T-cell (primary cell): ENCODE measurements around the gene PIEZO2. TPM values are rescaled to one million over a fixed set of nuclear protein-coding genes. Genes with fewer than 3 reads are reported as not detected.

ENCODE experiments used
- ATAC-seq, 4 experiments: fragments of 200-7000 bp in 3 of 4; fragments of 150-1000 bp in 1 of 4; cut with Tn5 transposase; replicated peaks in 1 of 4; 1 replicate in 3 of 4; 2 replicates in 1 of 4; pipeline ENCODE4 v1.10.0; 2021; ENCODE audit warnings: moderate library complexity in 3 of 4, mild to moderate bottlenecking in 2 of 4, moderate number of reproducible peaks in 1 of 4
- CTCF ChIA-PET, 2 donors: fragments of 300-600 bp; sonication (Branson Sonifier 250); formaldehyde crosslinking; loops; one replicate each; lab custom pipeline; 2022; ENCODE audit warnings: antibody characterized with exemption in 2 of 2; lab: Charles Lee
- POLR2A ChIA-PET, 2 donors: fragments of 300-600 bp; sonication (Branson Sonifier 250); formaldehyde crosslinking; loops; one replicate each; lab custom pipeline; 2022; ENCODE audit warnings: antibody characterized with exemption in 2 of 2; lab: Charles Lee
- DNase-seq, 35 experiments: peaks; one replicate each; pipeline versions ENCODE4 v3.0.0 to v3.0.0-alpha.2; 2013 to 2023
- H3K27ac ChIP-seq: one replicate; pipeline ENCODE4 v1.5.1; 2013; ENCODE audit warnings: low read length
- H3K27me3 ChIP-seq, 2 experiments: replicated peaks in 1 of 2; 1 replicate in 1 of 2; 2 replicates in 1 of 2; pipeline versions ENCODE4 v1.6.1 to v1.7.0; 2013; ENCODE audit warnings: low read length in 1 of 2, mixed read lengths in 1 of 2; ENCODE audit not compliant: control insufficient read depth in 2 of 2, insufficient read depth in 2 of 2; ENCODE audit errors: extremely low read depth in 1 of 2
- H3K36me3 ChIP-seq, 2 donors: 1 replicate in 1 of 2; 2 replicates in 1 of 2; pipeline versions ENCODE4 v1.6.1 to v1.7.0; 2013; ENCODE audit warnings: low read length in 1 of 2; ENCODE audit not compliant: control insufficient read depth in 2 of 2, insufficient read depth in 1 of 2; ENCODE audit errors: extremely low read depth in 1 of 2
- H3K4me1 ChIP-seq, 2 experiments: 1 replicate in 1 of 2; 2 replicates in 1 of 2; pipeline versions ENCODE4 v1.6.1 to v1.7.0; 2013; ENCODE audit warnings: low read length in 2 of 2, mixed read lengths in 1 of 2; ENCODE audit not compliant: insufficient read depth in 2 of 2, control insufficient read depth in 1 of 2; ENCODE audit errors: extremely low read depth in 1 of 2
- H3K4me3 ChIP-seq, 2 donors: 1 replicate in 1 of 2; 2 replicates in 1 of 2; pipeline versions ENCODE4 v1.5.1 to v1.7.0; 2013; ENCODE audit warnings: mild to moderate bottlenecking in 2 of 2, low read length in 1 of 2, moderate library complexity in 1 of 2; ENCODE audit not compliant: control insufficient read depth in 1 of 2; ENCODE audit errors: extremely low read depth in 1 of 2
- H3K9me3 ChIP-seq: 2 replicates; pipeline ENCODE4 v1.7.0; 2013
- H3K27ac Mint-ChIP-seq, 2 donors: one replicate each; pipeline ENCODE4 v1.8.0; 2020 to 2021; ENCODE audit warnings: mild to moderate bottlenecking in 2 of 2, mixed read lengths in 2 of 2
- H3K27me3 Mint-ChIP-seq, 2 donors: one replicate each; pipeline ENCODE4 v1.8.0; 2021 to 2022; ENCODE audit warnings: mixed read lengths in 2 of 2
- H3K36me3 Mint-ChIP-seq: one replicate; pipeline ENCODE4 v1.8.0; 2021; ENCODE audit warnings: mixed read lengths
- H3K4me1 Mint-ChIP-seq, 3 donors: one replicate each; pipeline ENCODE4 v1.8.0; 2020 to 2022; ENCODE audit warnings: mixed read lengths in 3 of 3, mild to moderate bottlenecking in 1 of 3
- H3K4me3 Mint-ChIP-seq, 3 donors: one replicate each; pipeline ENCODE4 v1.8.0; 2020 to 2022; ENCODE audit warnings: mild to moderate bottlenecking in 3 of 3, mixed read lengths in 3 of 3, moderate library complexity in 3 of 3
- H3K9me3 Mint-ChIP-seq, 3 donors: one replicate each; pipeline ENCODE4 v1.8.0; 2020 to 2022; ENCODE audit warnings: mixed read lengths in 3 of 3
- WGBS: methylation state at CpG from one replicate; pipeline ENCODE4 v1.1.5; 2013; ENCODE audit warnings: missing lambda C conversion rate; ENCODE audit not compliant: insufficient coverage; 5-methylcytosine and 5-hydroxymethylcytosine counted together
- total RNA-seq, 35 experiments: library from RNA in 6 of 35; stranded (reverse) in 6 of 35; fragments of 120-200 nt in 1 of 35; gene quantifications; one replicate each; pipeline versions ENCODE4 v1.2.1 to v1.2.4 and lab custom pipeline; 2013 to 2026

The PIEZO2 gene
- total RNA-seq, 5 donors from 2014 or later (not counting 1 experiment from before 2014, with no cell fraction given) = 0.05 to 0.90 (median 0.21) TPM; not detected in 1

- ATAC-seq (no peak), DNase-seq (no peak)
- Histone ChIP-seq H3K27me3 (peaks cover 0 to 1% of the 10 kb centered on the region in 2 experiments), H3K27ac (no peak overlapping the region), H3K4me1 (no peaks in the 10 kb centered on the region), H3K9me3 (no peaks in the 10 kb centered on the region), H3K4me3 (no peak overlapping the region), H3K36me3 (no peaks in the 10 kb centered on the region)
- Mint-ChIP-seq H3K9me3 (no peaks in the 10 kb centered on the region), H3K27me3 (peaks cover 4 to 10% of the 10 kb centered on the region in 2 donors), H3K36me3 (no peaks in the 10 kb centered on the region), H3K4me3 (no peak overlapping the region), H3K27ac (no peak overlapping the region), H3K4me1 (peaks cover 0 to 6% (median 0%) of the 10 kb centered on the region in 3 donors)
- POLR2A ChIA-PET = no interaction called here
- CTCF ChIA-PET = no interaction called here
- WGBS = no CpG with 5 or more reads among the region's 3 CpGs
Observed at GRCh38 chr18:10718809-10719208, 430.6 kb downstream of the PIEZO2 start.

GRCh38 chr18:10715791-10716190 lies 433.6 kb downstream of the PIEZO2 start:
- Mint-ChIP-seq H3K4me1 (no peaks in the 10 kb centered on the region), H3K4me3 (no peak overlapping the region), H3K27me3 (no peaks in the 10 kb centered on the region), H3K36me3 (no peaks in the 10 kb centered on the region), H3K9me3 (no peaks in the 10 kb centered on the region), H3K27ac (no peak overlapping the region)
- Histone ChIP-seq H3K27me3 (no peaks in the 10 kb centered on the region), H3K4me3 (no peak overlapping the region), H3K27ac (no peak overlapping the region), H3K9me3 (no peaks in the 10 kb centered on the region), H3K36me3 (no peaks in the 10 kb centered on the region), H3K4me1 (no peaks in the 10 kb centered on the region)
- ChIA-PET CTCF (no interaction called here), POLR2A (no interaction called here)
- no peak for ATAC-seq
- WGBS = 90% methylated on average over 9 of the region's 9 CpGs
- DNase-seq = no peak

- Histone ChIP-seq H3K27me3 (no peaks in the 10 kb centered on the region), H3K4me1 (no peaks in the 10 kb centered on the region), H3K4me3 (no peak overlapping the region), H3K36me3 (no peaks in the 10 kb centered on the region), H3K27ac (no peak overlapping the region), H3K9me3 (no peaks in the 10 kb centered on the region)
- H3K27me3 Mint-ChIP-seq = peaks cover 0 to 3% of the 10 kb centered on the region in 2 donors
- no peak overlapping the region for H3K4me3 Mint-ChIP-seq
- ATAC-seq (no peak), DNase-seq (no peak)
- no peaks in the 10 kb centered on the region for H3K4me1 Mint-ChIP-seq
- no CpG with 5 or more reads among the region's 2 CpGs for WGBS
- H3K27ac Mint-ChIP-seq = no peak overlapping the region
- POLR2A ChIA-PET = no interaction called here
- no peaks in the 10 kb centered on the region for H3K9me3 Mint-ChIP-seq
- H3K36me3 Mint-ChIP-seq = no peaks in the 10 kb centered on the region
- CTCF ChIA-PET = no interaction called here
Observed at GRCh38 chr18:10713409-10713808, 436.0 kb downstream of the PIEZO2 start.

GRCh38 chr18:10707294-10707693 lies 442.1 kb downstream of the PIEZO2 start:
- H3K4me1 ChIP-seq = no peaks in the 10 kb centered on the region
- no peak for ATAC-seq
- DNase-seq = no peak
- CTCF ChIA-PET = no interaction called here
- no peak overlapping the region for H3K4me3 Mint-ChIP-seq
- H3K27ac Mint-ChIP-seq = no peak overlapping the region
- no peaks in the 10 kb centered on the region for H3K9me3 ChIP-seq
- H3K4me1 Mint-ChIP-seq = no peaks in the 10 kb centered on the region
- peaks cover 3 to 6% of the 10 kb centered on the region in 2 donors for H3K27me3 Mint-ChIP-seq
- no peaks in the 10 kb centered on the region for H3K36me3 Mint-ChIP-seq
- no peaks in the 10 kb centered on the region for H3K36me3 ChIP-seq
- H3K27ac ChIP-seq = no peak overlapping the region
- 45% methylated on average over 3 of the region's 6 CpGs for WGBS
- no peak overlapping the region for H3K4me3 ChIP-seq
- peaks cover 0 to 4% of the 10 kb centered on the region in 2 experiments for H3K27me3 ChIP-seq
- POLR2A ChIA-PET = interaction anchor here in 1 of 2 donors (0.7 kb wide), 1 partner anchor 1037 kb away, joined by 3 read pairs; no protein-coding TSS in a partner anchor
- H3K9me3 Mint-ChIP-seq = no peaks in the 10 kb centered on the region

GRCh38 chr18:10705786-10706185 lies 443.6 kb downstream of the PIEZO2 start:
- WGBS = 64% methylated on average over 2 of the region's 3 CpGs
- no peak overlapping the region for H3K27ac Mint-ChIP-seq
- H3K4me3 Mint-ChIP-seq = no peak overlapping the region
- no peaks in the 10 kb centered on the region for H3K4me1 Mint-ChIP-seq
- DNase-seq (no peak), ATAC-seq (no peak)
- Histone ChIP-seq H3K9me3 (no peaks in the 10 kb centered on the region), H3K4me1 (no peaks in the 10 kb centered on the region), H3K36me3 (no peaks in the 10 kb centered on the region), H3K4me3 (no peak overlapping the region), H3K27me3 (peaks cover 0 to 4% of the 10 kb centered on the region in 2 experiments), H3K27ac (no peak overlapping the region)
- ChIA-PET POLR2A (no interaction called here), CTCF (no interaction called here)
- no peaks in the 10 kb centered on the region for H3K9me3 Mint-ChIP-seq
- H3K27me3 Mint-ChIP-seq = peaks cover 3 to 6% of the 10 kb centered on the region in 2 donors
- no peaks in the 10 kb centered on the region for H3K36me3 Mint-ChIP-seq

- no peaks in the 10 kb centered on the region for H3K9me3 Mint-ChIP-seq
- no peak for DNase-seq
- no peak overlapping the region for H3K4me3 Mint-ChIP-seq
- Histone ChIP-seq H3K36me3 (no peaks in the 10 kb centered on the region), H3K4me1 (no peaks in the 10 kb centered on the region), H3K27ac (no peak overlapping the region), H3K4me3 (no peak overlapping the region), H3K9me3 (no peaks in the 10 kb centered on the region), H3K27me3 (peaks cover 0 to 4% of the 10 kb centered on the region in 2 experiments)
- no peak overlapping the region for H3K27ac Mint-ChIP-seq
- whole genome bisulfite sequencing = 85% methylated on average over 13 of the region's 17 CpGs
- ATAC-seq = no peak
- POLR2A ChIA-PET = no interaction called here
- H3K27me3 Mint-ChIP-seq = peaks cover 3 to 6% of the 10 kb centered on the region in 2 donors
- no peaks in the 10 kb centered on the region for H3K36me3 Mint-ChIP-seq
- CTCF ChIA-PET = no interaction called here
- no peaks in the 10 kb centered on the region for H3K4me1 Mint-ChIP-seq
Observed at GRCh38 chr18:10705291-10705690, 444.1 kb downstream of the PIEZO2 start.

GRCh38 chr18:10702206-10702605 lies 447.2 kb downstream of the PIEZO2 start:
- CTCF ChIA-PET = no interaction called here
- H3K36me3 Mint-ChIP-seq = no peaks in the 10 kb centered on the region
- peaks cover 0 to 7% of the 10 kb centered on the region in 2 donors for H3K27me3 Mint-ChIP-seq

More at GRCh38 chr18:10702206-10702605, 447.2 kb downstream of the PIEZO2 start:
- Histone ChIP-seq H3K27me3 (peaks cover 0 to 4% of the 10 kb centered on the region in 2 experiments), H3K9me3 (no peaks in the 10 kb centered on the region), H3K36me3 (no peaks in the 10 kb centered on the region), H3K4me3 (no peak overlapping the region), H3K4me1 (no peaks in the 10 kb centered on the region), H3K27ac (no peak overlapping the region)
- no peaks in the 10 kb centered on the region for H3K4me1 Mint-ChIP-seq
- H3K4me3 Mint-ChIP-seq = no peak overlapping the region
- DNase-seq (no peak), ATAC-seq (no peak)
- no peaks in the 10 kb centered on the region for H3K9me3 Mint-ChIP-seq
- no CpG with 5 or more reads among the region's 8 CpGs for WGBS
- POLR2A ChIA-PET = no interaction called here
- no peak overlapping the region for H3K27ac Mint-ChIP-seq
